Left ventricle myocardium inferior (tissue), 1 donor: Measurements from ENCODE around the gene RIPOR1. TPM values are rescaled to one million over a fixed set of nuclear protein-coding genes. Genes with fewer than 3 reads are reported as not detected.
"Not testable (repeated sequence)": the region's sequence is repeated elsewhere in the genome, so short reads cannot be mapped to it uniquely, and the experiment has no call there.

ENCODE experiments used
- DNase-seq: peaks from one replicate; pipeline ENCODE4 v3.0.0-alpha.2; 2020
- H3K27ac ChIP-seq: fragments of 200-600 bp; replicated peaks from 2 replicates; pipeline ENCODE4 v1.8.0; 2021
- H3K27me3 ChIP-seq: fragments of 200-600 bp; 2 replicates; pipeline ENCODE4 v1.8.0; 2021; ENCODE audit warnings: low read depth
- H3K36me3 ChIP-seq: fragments of 200-600 bp; 2 replicates; pipeline ENCODE4 v1.8.0; 2021
- H3K4me1 ChIP-seq: fragments of 200-600 bp; 2 replicates; pipeline ENCODE4 v1.8.0; 2021
- H3K4me3 ChIP-seq: fragments of 200-600 bp; 2 replicates; pipeline ENCODE4 v1.8.0; 2021; ENCODE audit warnings: mild to moderate bottlenecking, moderate library complexity
- H3K9me3 ChIP-seq: fragments of 200-600 bp; replicated peaks from 2 replicates; pipeline ENCODE4 v1.8.0; 2021
- intact Hi-C: fragments of 100-400 bp; cut with micrococcal nuclease; formaldehyde crosslinking; loops from one replicate; pipeline ENCODE4 v1.11.0; 2022
- total RNA-seq: library from RNA; stranded (reverse); fragmentation: NEBNext Ultra II Directional; extraction: Animal tissue kit (Norgen Biotek cat#: 25700); gene quantifications from one replicate; pipeline ENCODE4 v1.2.1, GENCODE V29; 2021
- TF ChIP-seq, protein P1 (sequence below): fragments of 200-600 bp; IDR thresholded peaks from 2 replicates; pipeline ENCODE4 v1.8.0; 2021; ENCODE audit warnings: antibody characterized with exemption, mild to moderate bottlenecking, borderline replicate concordance
- donor health status: DM: no; HTN: yes; CAD: no; lungs with severe emphysema.

The RIPOR1 gene
- total RNA-seq, 1 donor from 2014 or later = 79.7 TPM

DNA sequence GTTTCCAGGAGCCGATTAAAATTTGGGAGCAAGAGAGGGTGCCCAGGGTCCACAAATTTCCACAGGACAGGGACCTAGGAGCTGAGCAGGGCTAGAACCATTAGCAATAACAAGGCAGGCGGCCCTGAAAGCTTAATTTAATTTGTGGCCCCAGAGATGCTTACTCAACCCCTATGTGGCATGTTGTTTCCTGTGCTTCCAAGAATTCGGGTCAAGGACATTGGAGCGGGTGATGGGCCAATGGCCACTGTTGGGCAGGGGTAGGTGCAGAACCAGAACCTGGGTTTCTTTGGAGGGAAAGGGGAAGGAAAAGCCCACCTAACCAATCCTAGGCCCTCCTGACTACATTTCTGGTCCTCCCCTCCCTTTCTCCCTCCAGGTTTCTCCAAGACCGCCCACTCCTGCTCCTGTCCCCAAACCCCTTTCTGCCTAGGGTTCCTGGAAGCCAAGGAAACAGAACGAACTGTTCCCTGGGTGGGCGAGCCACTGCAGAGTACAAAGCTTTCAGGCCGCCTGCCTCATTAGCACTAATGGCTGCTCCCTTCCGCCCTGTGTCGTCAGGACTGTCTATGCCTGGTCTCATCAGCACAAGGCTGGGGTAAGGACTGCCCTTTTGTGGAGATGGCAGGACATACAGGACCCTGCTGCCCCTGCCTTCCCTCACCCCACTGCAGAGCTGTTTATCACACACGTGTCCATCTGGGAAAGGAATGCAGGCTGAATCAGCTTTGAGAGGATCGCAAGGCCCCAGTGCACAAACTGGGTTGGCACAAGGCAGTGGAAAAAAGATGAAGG, 44.7 kb upstream of the RIPOR1 start:
- no peak for DNase-seq
- intact Hi-C loops = no loop called here
- TF ChIP-seq, protein P1, sequence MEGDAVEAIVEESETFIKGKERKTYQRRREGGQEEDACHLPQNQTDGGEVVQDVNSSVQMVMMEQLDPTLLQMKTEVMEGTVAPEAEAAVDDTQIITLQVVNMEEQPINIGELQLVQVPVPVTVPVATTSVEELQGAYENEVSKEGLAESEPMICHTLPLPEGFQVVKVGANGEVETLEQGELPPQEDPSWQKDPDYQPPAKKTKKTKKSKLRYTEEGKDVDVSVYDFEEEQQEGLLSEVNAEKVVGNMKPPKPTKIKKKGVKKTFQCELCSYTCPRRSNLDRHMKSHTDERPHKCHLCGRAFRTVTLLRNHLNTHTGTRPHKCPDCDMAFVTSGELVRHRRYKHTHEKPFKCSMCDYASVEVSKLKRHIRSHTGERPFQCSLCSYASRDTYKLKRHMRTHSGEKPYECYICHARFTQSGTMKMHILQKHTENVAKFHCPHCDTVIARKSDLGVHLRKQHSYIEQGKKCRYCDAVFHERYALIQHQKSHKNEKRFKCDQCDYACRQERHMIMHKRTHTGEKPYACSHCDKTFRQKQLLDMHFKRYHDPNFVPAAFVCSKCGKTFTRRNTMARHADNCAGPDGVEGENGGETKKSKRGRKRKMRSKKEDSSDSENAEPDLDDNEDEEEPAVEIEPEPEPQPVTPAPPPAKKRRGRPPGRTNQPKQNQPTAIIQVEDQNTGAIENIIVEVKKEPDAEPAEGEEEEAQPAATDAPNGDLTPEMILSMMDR = no peak
- no peaks in the 10 kb centered on the region for H3K9me3 ChIP-seq
- no peak overlapping the region for H3K4me3 ChIP-seq
- H3K27me3 ChIP-seq = no peaks in the 10 kb centered on the region
- H3K27ac ChIP-seq = no peak overlapping the region
- peaks cover 55% of the 10 kb centered on the region for H3K4me1 ChIP-seq
- H3K36me3 ChIP-seq = peaks cover 18% of the 10 kb centered on the region

DNA sequence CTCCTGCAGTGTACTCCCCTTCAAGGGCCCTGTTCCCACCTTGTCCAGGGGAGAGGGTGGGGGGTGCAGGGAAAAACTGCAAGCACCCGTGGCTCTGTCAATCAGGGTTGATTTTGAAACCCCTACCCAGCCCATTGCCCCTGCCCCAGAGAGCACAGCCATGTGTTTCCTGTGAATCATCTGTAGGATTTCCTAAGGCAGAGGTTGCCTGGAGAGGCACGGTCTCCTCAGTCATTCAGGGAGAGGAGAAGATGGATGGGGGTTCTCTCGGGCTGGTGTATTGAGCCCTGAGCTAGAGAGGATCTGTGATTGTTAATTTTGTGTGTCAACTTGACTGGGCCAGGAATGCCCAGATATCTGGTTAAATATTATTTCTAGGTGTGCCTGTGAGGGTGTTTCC, 41.8 kb upstream of the RIPOR1 start:
- TF ChIP-seq, protein P1 = no peak
- H3K36me3 ChIP-seq = peaks cover 18% of the 10 kb centered on the region
- no peaks in the 10 kb centered on the region for H3K9me3 ChIP-seq
- intact Hi-C loops = no loop called here
- no peak overlapping the region for H3K4me3 ChIP-seq
- H3K27ac ChIP-seq = no peak overlapping the region
- DNase-seq = no peak
- peaks cover 49% of the 10 kb centered on the region for H3K4me1 ChIP-seq
- no peaks in the 10 kb centered on the region for H3K27me3 ChIP-seq

DNA sequence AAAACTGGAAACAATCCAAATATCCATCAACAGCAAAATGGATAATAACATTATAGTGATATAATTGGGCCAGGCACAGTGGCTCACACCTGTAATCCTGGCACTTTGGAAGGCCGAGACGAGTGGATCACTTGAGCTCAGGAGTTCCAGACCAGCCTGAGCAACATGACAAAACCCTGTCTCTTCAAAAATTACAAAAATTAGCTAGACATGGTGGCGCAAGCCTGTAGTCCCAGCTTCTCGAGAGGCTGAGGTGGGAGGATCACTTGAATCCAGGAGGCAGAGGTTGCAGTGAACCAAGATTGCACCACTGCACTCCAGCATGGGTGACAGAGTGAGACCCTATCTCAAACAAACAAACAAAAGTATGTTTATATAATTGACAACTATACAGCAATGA, 41.1 kb upstream of the RIPOR1 start:
- intact Hi-C loops, H3K4me3 ChIP-seq, H3K9me3 ChIP-seq, H3K27ac ChIP-seq, DNase-seq, H3K27me3 ChIP-seq: not testable (repeated sequence)
- Histone ChIP-seq H3K36me3 (peaks cover 18% of the 10 kb centered on the region), H3K4me1 (peaks cover 49% of the 10 kb centered on the region)

DNA sequence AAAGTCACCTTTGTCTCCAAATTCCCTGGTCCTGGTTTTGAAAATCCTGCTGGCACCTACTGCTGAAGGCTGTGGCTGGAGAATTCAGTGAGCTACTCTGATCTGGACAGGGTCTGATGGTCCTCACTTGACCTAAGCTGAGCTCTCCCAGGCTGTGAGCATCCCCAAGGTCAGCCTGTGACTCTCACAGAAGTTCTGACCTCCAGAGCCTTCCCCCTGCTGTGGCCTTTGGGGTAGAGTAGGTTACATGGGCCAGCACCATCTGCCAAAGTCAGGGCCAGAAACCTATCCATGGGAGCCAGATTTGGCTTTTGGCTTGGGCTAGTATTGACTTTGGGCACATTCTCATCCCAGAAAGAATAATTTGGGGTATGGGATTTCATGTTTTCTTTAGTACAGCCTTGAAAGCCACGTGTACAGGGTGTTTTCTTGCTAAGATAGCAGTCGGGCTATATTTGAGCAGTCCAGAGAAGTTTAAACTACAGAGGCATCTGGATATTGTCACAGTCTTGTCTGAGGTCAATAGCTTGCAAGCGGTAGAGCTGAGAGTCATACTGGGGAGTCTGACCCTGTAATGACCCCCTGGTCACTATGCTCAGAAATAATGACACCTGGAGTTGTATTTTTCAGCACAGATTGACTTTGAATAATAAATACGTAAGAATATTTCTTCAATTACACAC, 39.1 kb upstream of the RIPOR1 start:
- Histone ChIP-seq H3K9me3 (no peaks in the 10 kb centered on the region), H3K27me3 (no peaks in the 10 kb centered on the region), H3K4me3 (no peak overlapping the region), H3K4me1 (peaks cover 44% of the 10 kb centered on the region), H3K27ac (peak overlapping the region; percentile 64), H3K36me3 (peaks cover 9% of the 10 kb centered on the region)
- TF ChIP-seq, protein P1 = no peak
- DNase-seq = no peak
- intact Hi-C loops = no loop called here

DNA sequence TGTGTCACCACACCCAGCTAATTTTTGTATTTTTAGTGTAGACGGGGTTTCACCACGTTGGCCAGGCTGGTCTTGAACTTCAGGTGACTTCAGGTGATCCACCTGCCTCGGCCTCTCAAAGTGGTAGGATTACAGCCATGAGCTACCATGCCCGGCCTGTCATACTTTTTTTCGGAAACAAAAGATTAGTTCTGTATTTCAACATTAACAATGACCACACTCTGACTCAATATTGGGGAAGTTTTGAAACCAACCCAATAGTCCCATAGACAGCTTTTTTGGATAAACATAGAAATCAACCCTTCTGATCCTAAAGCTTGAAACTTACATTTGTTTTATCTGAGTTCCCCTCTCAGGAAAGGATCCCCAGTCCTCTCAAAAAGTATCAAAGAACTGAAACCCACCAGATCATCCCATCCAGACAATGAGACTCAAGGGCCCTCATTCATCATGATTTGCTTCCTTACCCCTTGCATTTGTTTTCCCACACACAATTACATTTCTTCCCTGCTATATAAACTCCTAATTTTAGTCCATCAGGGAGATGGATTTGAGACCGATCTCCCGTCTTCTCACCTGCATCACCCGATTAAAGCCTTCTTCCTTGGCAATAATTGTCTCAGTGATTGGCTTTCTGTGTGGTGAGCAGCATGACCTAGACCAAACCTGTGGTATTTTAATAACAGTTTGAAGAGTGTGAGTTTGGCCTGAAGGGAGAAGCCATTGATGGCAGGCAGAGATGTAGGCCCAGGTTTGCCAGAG, 38.1 kb upstream of the RIPOR1 start:
- Histone ChIP-seq H3K9me3 (no peaks in the 10 kb centered on the region), H3K4me1 (peaks cover 44% of the 10 kb centered on the region), H3K4me3 (no peak overlapping the region), H3K27ac (peak overlapping the region; percentile 66), H3K27me3 (no peaks in the 10 kb centered on the region), H3K36me3 (no peaks in the 10 kb centered on the region)
- intact Hi-C loops = no loop called here
- TF ChIP-seq, protein P1 = no peak
- no peak for DNase-seq
